HUES6 (cell line): ENCODE measurements around the gene KRTAP10-6.
"Not testable (repeated sequence)": the region's sequence is repeated elsewhere in the genome, so short reads cannot be mapped to it uniquely, and the experiment has no call there.

Experiments
- H3K27ac ChIP-seq: 2 replicates; pipeline ENCODE4 v1.7.0; 2013; ENCODE audit warnings: low read depth, mild to moderate bottlenecking, low read length, inconsistent platforms
- H3K27me3 ChIP-seq: 2 replicates; pipeline ENCODE4 v1.6.1; 2013; ENCODE audit warnings: low read length; ENCODE audit not compliant: control insufficient read depth, insufficient read depth
- H3K36me3 ChIP-seq: 2 replicates; pipeline ENCODE4 v1.6.1; 2013; ENCODE audit warnings: low read length; ENCODE audit not compliant: control insufficient read depth, insufficient read depth
- H3K4me1 ChIP-seq: 2 replicates; pipeline ENCODE4 v1.6.1; 2013; ENCODE audit warnings: low read length; ENCODE audit not compliant: control insufficient read depth, insufficient read depth
- H3K4me3 ChIP-seq: 2 replicates; pipeline ENCODE4 v1.5.1; 2013; ENCODE audit warnings: low read depth, low read length
- H3K9ac ChIP-seq: one replicate; pipeline ENCODE4 v1.6.1; 2013; ENCODE audit warnings: mild to moderate bottlenecking, low read length
- H3K9me3 ChIP-seq: 2 replicates; pipeline ENCODE4 v1.6.1; 2013; ENCODE audit warnings: low read depth, low read length; ENCODE audit not compliant: control insufficient read depth, insufficient read depth

KRTAP10-6 gene

GRCh38 chr21:44574457-44575306 lies 17.6 kb downstream of the KRTAP10-6 start:
- H3K9me3 ChIP-seq, result peaks cover 28% of the 10 kb centered on the region
- H3K4me3 ChIP-seq, result no peak overlapping the region
- H3K9ac ChIP-seq, result no peak overlapping the region
- H3K27me3 ChIP-seq, result no peaks in the 10 kb centered on the region
- H3K4me1 ChIP-seq, result 0 out of 2 replicates have a peak, but pooled peaks cover 5% of the 10 kb centered on the region
- no peaks in the 10 kb centered on the region for H3K36me3 ChIP-seq
- H3K27ac ChIP-seq, result no peak overlapping the region

- H3K9me3 ChIP-seq, result peaks cover 28% of the 10 kb centered on the region
- H3K4me3 ChIP-seq, H3K36me3 ChIP-seq, H3K27me3 ChIP-seq, H3K27ac ChIP-seq, H3K4me1 ChIP-seq, H3K9ac ChIP-seq: not testable (repeated sequence)
These were observed 18.5 kb downstream of the KRTAP10-6 start, which contains the start of gene KRTAP10-4 for GRCh38 chr21:44573630-44574456. Gene KRTAP10-4 (plus strand): TSS chr21:44573729. CDS start chr21:44573759, 30 bp downstream.

- Histone ChIP-seq H3K9ac (no peak overlapping the region), H3K27me3 (no peaks in the 10 kb centered on the region), H3K27ac (no peak overlapping the region), H3K4me1 (0 out of 2 replicates have a peak, but pooled peaks cover 5% of the 10 kb centered on the region), H3K36me3 (no peaks in the 10 kb centered on the region), H3K9me3 (peaks cover 28% of the 10 kb centered on the region), H3K4me3 (no peak overlapping the region)
These were observed 19.2 kb downstream of the KRTAP10-6 start for GRCh38 chr21:44572959-44573583.

GRCh38 chr21:44571844-44572782 lies 20.2 kb downstream of the KRTAP10-6 start:
- no peak overlapping the region for H3K9ac ChIP-seq
- H3K27me3 ChIP-seq, result no peaks in the 10 kb centered on the region

GRCh38 chr21:44571296-44571695 lies 21.0 kb downstream of the KRTAP10-6 start:
- H3K27me3 ChIP-seq, result no peaks in the 10 kb centered on the region
- peaks cover 20% of the 10 kb centered on the region for H3K9me3 ChIP-seq
- H3K36me3 ChIP-seq, result no peaks in the 10 kb centered on the region

More at GRCh38 chr21:44571844-44572782, 20.2 kb downstream of the KRTAP10-6 start:
- no peak overlapping the region for H3K4me3 ChIP-seq
- H3K27ac ChIP-seq, result no peak overlapping the region
- no peaks in the 10 kb centered on the region for H3K36me3 ChIP-seq
- peaks cover 23% of the 10 kb centered on the region for H3K9me3 ChIP-seq
- 0 out of 2 replicates have a peak, but pooled peaks cover 5% of the 10 kb centered on the region for H3K4me1 ChIP-seq

GRCh38 chr21:44569861-44570517 lies 22.3 kb downstream of the KRTAP10-6 start:
- Histone ChIP-seq H3K9me3 (peaks cover 20% of the 10 kb centered on the region), H3K4me1 (0 out of 2 replicates have a peak, but pooled peaks cover 3% of the 10 kb centered on the region), H3K4me3 (no peak overlapping the region), H3K9ac (no peak overlapping the region), H3K36me3 (no peaks in the 10 kb centered on the region), H3K27me3 (no peaks in the 10 kb centered on the region), H3K27ac (no peak overlapping the region)

More at GRCh38 chr21:44571296-44571695, 21.0 kb downstream of the KRTAP10-6 start:
- Histone ChIP-seq H3K4me3 (no peak overlapping the region; the same call in 1 of the 2 replicates), H3K27ac (no peak overlapping the region), H3K9ac (no peak overlapping the region), H3K4me1 (0 out of 2 replicates have a peak, but pooled peaks cover 5% of the 10 kb centered on the region)

- H3K27ac ChIP-seq, result no peak overlapping the region
- H3K4me3 ChIP-seq, result no peak overlapping the region
- no peak overlapping the region for H3K9ac ChIP-seq
- no peaks in the 10 kb centered on the region for H3K36me3 ChIP-seq
- no peaks in the 10 kb centered on the region for H3K27me3 ChIP-seq
- H3K9me3 ChIP-seq, result peaks cover 20% of the 10 kb centered on the region
- H3K4me1 ChIP-seq, result no peaks in the 10 kb centered on the region
These were observed 23.4 kb downstream of the KRTAP10-6 start for GRCh38 chr21:44568667-44569556.

- Histone ChIP-seq H3K27me3 (no peaks in the 10 kb centered on the region), H3K9ac (no peak overlapping the region), H3K4me3 (no peak overlapping the region), H3K36me3 (no peaks in the 10 kb centered on the region), H3K9me3 (peaks cover 20% of the 10 kb centered on the region), H3K4me1 (no peaks in the 10 kb centered on the region), H3K27ac (no peak overlapping the region)
These were observed 24.0 kb downstream of the KRTAP10-6 start for GRCh38 chr21:44568261-44568660.

GRCh38 chr21:44567481-44568171 lies 24.7 kb downstream of the KRTAP10-6 start:
- no peak overlapping the region for H3K27ac ChIP-seq
- peaks cover 20% of the 10 kb centered on the region for H3K9me3 ChIP-seq
- no peaks in the 10 kb centered on the region for H3K36me3 ChIP-seq
- no peak overlapping the region for H3K9ac ChIP-seq
- H3K4me3 ChIP-seq, result no peak overlapping the region
- no peaks in the 10 kb centered on the region for H3K27me3 ChIP-seq
- no peaks in the 10 kb centered on the region for H3K4me1 ChIP-seq
